SK-N-SH (cell line): ENCODE data around the gene TPST2. TPM values are rescaled to one million over a fixed set of nuclear protein-coding genes. Genes with fewer than 3 reads are reported as not detected.

Experiments
- CTCF ChIA-PET: fragments of 300-600, 350-600 bp; formaldehyde crosslinking; extraction: SDS; loops from one replicate; lab custom pipeline; 2021; lab: Yijun Ruan, JAX
- POLR2A ChIA-PET: fragments of 350-600 bp; sonication (Branson Sonifier 250); formaldehyde crosslinking; extraction: SDS; loops from one replicate; lab custom pipeline; 2020; ENCODE audit warnings: antibody characterized with exemption, inconsistent platforms; lab: Yijun Ruan, JAX
- DNase-seq: peaks from one replicate; pipeline ENCODE4 v3.0.0; 2012
- H2AFZ ChIP-seq: fragments of 200-600 bp; sonication (generic); 2 replicates; pipeline ENCODE4 v1.8.1; 2016; ENCODE audit warnings: antibody characterized with exemption, mild to moderate bottlenecking, low read depth
- H3F3A ChIP-seq: fragments of 200-600 bp; sonication (generic); replicated peaks from 2 replicates; pipeline ENCODE3; 2016; ENCODE audit warnings: antibody characterized with exemption, mild to moderate bottlenecking; ENCODE audit not compliant: insufficient read depth
- H3K27ac ChIP-seq, 2 experiments: fragments of 200-500 bp in 1 of 2; fragments of 200-600 bp in 1 of 2; sonication (Bioruptor generic) in 1 of 2; sonication (generic), shearing (Covaris generic) in 1 of 2; 2 replicates each; pipeline versions ENCODE4 v1.5.1 to v1.6.1; 2014 to 2016; ENCODE audit warnings: low read depth in 2 of 2, inconsistent platforms in 1 of 2, low read length in 1 of 2, mild to moderate bottlenecking in 1 of 2, mixed read lengths in 1 of 2
- H3K27me3 ChIP-seq: fragments of 200-600 bp; sonication (generic), shearing (Covaris generic); 2 replicates; pipeline ENCODE4 v1.6.1; 2016; ENCODE audit warnings: mixed run types; ENCODE audit not compliant: insufficient read depth
- H3K36me3 ChIP-seq, 2 experiments: fragments of 200-500 bp in 1 of 2; fragments of 200-600 bp in 1 of 2; sonication (Bioruptor generic) in 1 of 2; sonication (generic) in 1 of 2; replicated peaks in 1 of 2; 2 replicates each; pipeline versions ENCODE3 to v1.5.1; 2014 to 2016; ENCODE audit warnings: low read length in 1 of 2, mild to moderate bottlenecking in 1 of 2; ENCODE audit not compliant: insufficient read depth in 2 of 2, control insufficient read depth in 1 of 2
- H3K4me1 ChIP-seq, 2 experiments: fragments of 200-500 bp in 1 of 2; fragments of 200-600 bp in 1 of 2; sonication (Bioruptor generic) in 1 of 2; sonication (generic), shearing (Covaris generic) in 1 of 2; 2 replicates each; pipeline versions ENCODE4 v1.5.1 to v1.6.1; 2014 to 2016; ENCODE audit warnings: low read depth in 1 of 2, low read length in 1 of 2, mixed run types in 1 of 2; ENCODE audit not compliant: insufficient read depth in 2 of 2, control insufficient read depth in 1 of 2
- H3K4me2 ChIP-seq: fragments of 200-600 bp; sonication (generic), shearing (Covaris generic); 2 replicates; pipeline ENCODE4 v1.6.1; 2017; ENCODE audit warnings: mixed run types
- H3K4me3 ChIP-seq, 2 experiments: fragments of 200-500 bp in 1 of 2; fragments of 200-600 bp in 1 of 2; sonication (Bioruptor generic) in 1 of 2; sonication (generic), shearing (Covaris generic) in 1 of 2; 2 replicates each; pipeline versions ENCODE4 v1.5.1 to v1.8.1; 2014 to 2016; ENCODE audit warnings: low read depth in 2 of 2, inconsistent platforms in 1 of 2, low read length in 1 of 2, mild to moderate bottlenecking in 1 of 2, mixed read lengths in 1 of 2, moderate library complexity in 1 of 2
- H3K79me2 ChIP-seq: fragments of 200-600 bp; sonication (generic); 2 replicates; pipeline ENCODE4 v1.8.1; 2017; ENCODE audit warnings: mild to moderate bottlenecking; ENCODE audit not compliant: insufficient read depth
- H3K9ac ChIP-seq: fragments of 200-600 bp; sonication (generic); 2 replicates; pipeline ENCODE4 v1.6.1; 2017; ENCODE audit warnings: mixed run types
- H3K9me2 ChIP-seq: fragments of 200-600 bp; sonication (generic); 2 replicates; pipeline ENCODE4 v1.6.1; 2017; ENCODE audit warnings: mixed run types
- H3K9me3 ChIP-seq: fragments of 200-600 bp; sonication (generic); 2 replicates; pipeline ENCODE4 v1.6.1; 2017; ENCODE audit warnings: mixed run types, mild to moderate bottlenecking, moderate library complexity
- H4K20me1 ChIP-seq: fragments of 200-600 bp; sonication (generic); 2 replicates; pipeline ENCODE4 v1.6.1; 2017; ENCODE audit warnings: mild to moderate bottlenecking, mixed run types; ENCODE audit not compliant: insufficient read depth
- CHD2 ChIP-seq: fragments of 150-350 bp; IDR thresholded peaks from 2 replicates; pipeline ENCODE4 v1.6.1; 2018; ENCODE audit warnings: low read length; ENCODE audit not compliant: partially characterized antibody
- CTCF ChIP-seq: fragments of 200-600 bp; sonication (generic); IDR thresholded peaks from 2 replicates; pipeline ENCODE4 v1.6.1; 2017; ENCODE audit warnings: antibody characterized with exemption, mild to moderate bottlenecking, moderate library complexity
- ELF1 ChIP-seq: IDR thresholded peaks from 2 replicates; pipeline ENCODE4 v1.4.0; 2012
- EP300 ChIP-seq, 2 experiments: IDR thresholded peaks; 2 replicates each; pipeline versions ENCODE4 v1.4.0 to v1.6.1; 2012; ENCODE audit warnings: borderline replicate concordance in 1 of 2, low read depth in 1 of 2, low read length in 1 of 2
- FOXM1 ChIP-seq: IDR thresholded peaks from 2 replicates; pipeline ENCODE4 v1.4.0; 2012; ENCODE audit warnings: low read depth, mild to moderate bottlenecking
- JUND ChIP-seq: IDR thresholded peaks from 2 replicates; pipeline ENCODE4 v1.4.0; 2012
- MEF2A ChIP-seq: IDR thresholded peaks from 2 replicates; pipeline ENCODE4 v1.4.0; 2012; ENCODE audit warnings: low read depth, borderline replicate concordance
- MXI1 ChIP-seq: IDR thresholded peaks from 2 replicates; pipeline ENCODE4 v1.6.1; 2012; ENCODE audit warnings: mild to moderate bottlenecking, low read depth, low read length, improper control_type of control experiment
- NFIC ChIP-seq: IDR thresholded peaks from 2 replicates; pipeline ENCODE4 v1.4.0; 2012; ENCODE audit warnings: borderline replicate concordance
- PBX3 ChIP-seq: IDR thresholded peaks from 2 replicates; pipeline ENCODE4; 2012
- POLR2AphosphoS5 ChIP-seq: IDR thresholded peaks from 2 replicates; pipeline ENCODE4 v1.6.1; 2012; ENCODE audit warnings: low read depth, low read length
- RCOR1 ChIP-seq: fragments of 150-350 bp; IDR thresholded peaks from 2 replicates; pipeline ENCODE4 v1.6.1; 2017; ENCODE audit warnings: antibody characterized with exemption, low read length
- RXRA ChIP-seq: IDR thresholded peaks from 2 replicates; pipeline ENCODE4 v1.4.0; 2012; ENCODE audit warnings: low read depth, mild to moderate bottlenecking, borderline replicate concordance
- SIN3A ChIP-seq: IDR thresholded peaks from 2 replicates; pipeline ENCODE4 v1.6.1; 2012; ENCODE audit warnings: low read depth, mild to moderate bottlenecking, low read length, moderate library complexity, borderline replicate concordance
- SMC3 ChIP-seq: IDR thresholded peaks from 2 replicates; pipeline ENCODE4 v1.6.1; 2012; ENCODE audit warnings: low read depth, low read length, improper control_type of control experiment
- TAF1 ChIP-seq: IDR thresholded peaks from 2 replicates; pipeline ENCODE4 v1.6.1; 2012; ENCODE audit warnings: low read depth, mild to moderate bottlenecking, low read length, moderate library complexity, borderline replicate concordance
- TCF12 ChIP-seq: IDR thresholded peaks from 2 replicates; pipeline ENCODE4 v1.4.0; 2012
- USF2 ChIP-seq: fragments of 150-350 bp; IDR thresholded peaks from 2 replicates; pipeline ENCODE4 v1.6.1; 2017; ENCODE audit warnings: antibody characterized with exemption, low read length, low read depth, borderline replicate concordance
- ZBTB33 ChIP-seq: IDR thresholded peaks from 2 replicates; pipeline ENCODE4 v1.4.0; 2012; ENCODE audit warnings: low read depth, borderline replicate concordance
- WGBS: methylation state at CpG from one replicate; pipeline ENCODE4 v1.1.6; 2017; ENCODE audit warnings: low lambda C conversion rate; 5-methylcytosine and 5-hydroxymethylcytosine counted together
- polyA plus RNA-seq, 3 experiments: library from polyadenylated mRNA; depleted of rRNA; stranded (reverse); fragments of >200 nt; gene quantifications; 2 replicates each; pipeline ENCODE4 v1.2.3, GENCODE V29; 2012
- TF ChIP-seq, protein P1 (sequence below): IDR thresholded peaks from 2 replicates; pipeline ENCODE4 v1.4.0; 2012; ENCODE audit warnings: low read depth

Gene TPST2
- polyA plus RNA-seq, 1 of the 3 experiments (the other 2 are of a cell fraction): 58.4 TPM

DNA sequence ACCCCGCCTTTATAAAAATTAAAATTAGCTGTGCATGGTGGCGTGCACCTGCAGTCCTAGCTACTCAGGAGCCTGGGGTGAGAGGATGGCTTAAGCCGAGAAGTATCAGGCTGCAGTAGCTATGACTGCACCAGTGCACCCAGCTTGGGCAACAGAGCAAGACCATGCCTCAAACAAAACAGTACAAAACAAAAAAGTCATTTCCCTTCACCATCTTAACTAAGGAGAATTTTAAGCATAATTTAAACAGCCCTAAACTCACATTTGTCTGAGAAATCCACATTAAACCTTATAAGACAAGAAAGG is 54.4 kb downstream of the TPST2 start:
- Histone ChIP-seq H2AFZ (no peak overlapping the region), H3K4me2 (no peak overlapping the region), H3K9ac (no peak overlapping the region), H3K79me2 (no peaks in the 10 kb centered on the region), H4K20me1 (no peaks in the 10 kb centered on the region), H3K9me3 (no peaks in the 10 kb centered on the region), H3K4me3 (no peak overlapping the region), H3F3A (no peaks in the 10 kb centered on the region), H3K4me1 (no peaks in the 10 kb centered on the region), H3K27me3 (no peaks in the 10 kb centered on the region), H3K27ac (no peak overlapping the region), H3K36me3 (peaks cover 6 to 17% of the 10 kb centered on the region in 2 experiments), H3K9me2 (no peaks in the 10 kb centered on the region)
- DNase-seq: no peak
- whole genome bisulfite sequencing: 97% methylated on average over 3 of the region's 3 CpGs
- POLR2A ChIA-PET: no interaction called here
- TF ChIP-seq SIN3A (no peak), MEF2A (no peak), EP300 (IDR thresholded peaks at IDR 0.05; ENCODE audit: borderline replicate concordance in 1 of 2, low read depth in 1 of 2, low read length in 1 of 2) (no peak), JUND (no peak), SMC3 (no peak), FOXM1 (no peak), CHD2 (no peak), POLR2AphosphoS5 (no peak)
- TF ChIP-seq, protein P1, sequence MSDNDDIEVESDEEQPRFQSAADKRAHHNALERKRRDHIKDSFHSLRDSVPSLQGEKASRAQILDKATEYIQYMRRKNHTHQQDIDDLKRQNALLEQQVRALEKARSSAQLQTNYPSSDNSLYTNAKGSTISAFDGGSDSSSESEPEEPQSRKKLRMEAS: no peak
- CTCF ChIA-PET: interaction anchor here (1.1 kb wide), 1 partner anchor 10 kb away, joined by 4 read pairs; no protein-coding TSS in a partner anchor

- no peak overlapping the region for H3K4me3 ChIP-seq
- DNase-seq: no peak
- no peaks in the 10 kb centered on the region for H3K4me1 ChIP-seq
- H3K9ac ChIP-seq: no peak overlapping the region
- no peaks in the 10 kb centered on the region for H3K9me2 ChIP-seq
- TF ChIP-seq ELF1 (no peak), ZBTB33 (no peak), TCF12 (no peak), SMC3 (no peak), POLR2AphosphoS5 (no peak), NFIC (no peak), RCOR1 (no peak), TAF1 (no peak), MXI1 (no peak), RXRA (no peak), PBX3 (no peak), CTCF (no peak), USF2 (no peak), JUND (no peak)
- no peaks in the 10 kb centered on the region for H3K27me3 ChIP-seq
- no peaks in the 10 kb centered on the region for H3K79me2 ChIP-seq
- H3K27ac ChIP-seq: no peak overlapping the region
- CTCF ChIA-PET: interaction anchor here (1.1 kb wide), 1 partner anchor 11 kb away, joined by 4 read pairs; no protein-coding TSS in a partner anchor
- peaks cover 4 to 19% of the 10 kb centered on the region in 2 experiments for H3K36me3 ChIP-seq
- no peak overlapping the region for H3K4me2 ChIP-seq
- no peaks in the 10 kb centered on the region for H3K9me3 ChIP-seq
- H4K20me1 ChIP-seq: no peaks in the 10 kb centered on the region
- no peak overlapping the region for H2AFZ ChIP-seq
- POLR2A ChIA-PET: no interaction called here
- 92% methylated on average over 13 of the region's 13 CpGs for WGBS
- H3F3A ChIP-seq: no peaks in the 10 kb centered on the region
Measured at GRCh38 chr22:26534874-26535602, 54.9 kb downstream of the TPST2 start.
